ENCODE results near the gene GFOD2.

Gene GFOD2

GRCh38 chr16:67750466-67750865, 31.4 kb upstream of the GFOD2 start:
- Histone ChIP-seq H3K9me3 (ENCODE audit: insufficient read depth, low read depth, low read length) (no peaks in the 10 kb centered on the region), H3K27me3 (ENCODE audit: insufficient read depth, low read length, poor library complexity, severe bottlenecking) (no peaks in the 10 kb centered on the region), H2AFZ (ENCODE audit: low read length) (no peak overlapping the region), H3K36me3 (ENCODE audit: insufficient read depth, low read length) (peaks cover 19% of the 10 kb centered on the region; the same call in 1 of the 2 replicates), H3K9ac (ENCODE audit: low read depth, low read length, poor library complexity, severe bottlenecking) (no peak overlapping the region), H3K4me2 (ENCODE audit: low read depth, low read length, poor library complexity, severe bottlenecking) (no peak overlapping the region), H3F3A (ENCODE audit: low read depth) (no peaks in the 10 kb centered on the region), H3K4me3 (ENCODE audit: low read length, poor library complexity, severe bottlenecking) (no peak overlapping the region), H4K20me1 (ENCODE audit: insufficient read depth, low read length, poor library complexity, severe bottlenecking) (no peaks in the 10 kb centered on the region), H3K4me1 (ENCODE audit: insufficient read depth, low read length, poor library complexity, severe bottlenecking) (no peaks in the 10 kb centered on the region), H3K79me2 (ENCODE audit: insufficient read depth, low read length) (no peaks in the 10 kb centered on the region), H3K9me2 (replicated peaks; ENCODE audit: low read depth, low read length) (no peaks in the 10 kb centered on the region)
- TF ChIP-seq CTCF (conservative IDR thresholded peaks at IDR 0.05; ENCODE audit: low read length) (no peak), EZH2phosphoT487 (IDR thresholded peaks at IDR 0.05; ENCODE audit: borderline replicate concordance) (no peak)

GRCh38 chr16:67749436-67750078, 30.4 kb upstream of the GFOD2 start:
- H3K4me1 ChIP-seq (ENCODE audit: insufficient read depth, low read length, poor library complexity, severe bottlenecking), result no peaks in the 10 kb centered on the region
- no peak overlapping the region for H3K9ac ChIP-seq (ENCODE audit: low read depth, low read length, poor library complexity, severe bottlenecking)
- H3F3A ChIP-seq (ENCODE audit: low read depth), result no peaks in the 10 kb centered on the region
- H3K4me2 ChIP-seq (ENCODE audit: low read depth, low read length, poor library complexity, severe bottlenecking), result no peak overlapping the region
- TF ChIP-seq CTCF (conservative IDR thresholded peaks at IDR 0.05; ENCODE audit: low read length), result no peak
- no peak for TF ChIP-seq EZH2phosphoT487 (IDR thresholded peaks at IDR 0.05; ENCODE audit: borderline replicate concordance)
- peaks cover 19% of the 10 kb centered on the region; the same call in 1 of the 2 replicates for H3K36me3 ChIP-seq (ENCODE audit: insufficient read depth, low read length)
- no peaks in the 10 kb centered on the region for H3K27me3 ChIP-seq (ENCODE audit: insufficient read depth, low read length, poor library complexity, severe bottlenecking)
- H3K79me2 ChIP-seq (ENCODE audit: insufficient read depth, low read length), result no peaks in the 10 kb centered on the region
- H3K9me3 ChIP-seq (ENCODE audit: insufficient read depth, low read depth, low read length), result no peaks in the 10 kb centered on the region
- no peak overlapping the region for H3K4me3 ChIP-seq (ENCODE audit: low read length, poor library complexity, severe bottlenecking)
- no peaks in the 10 kb centered on the region for H4K20me1 ChIP-seq (ENCODE audit: insufficient read depth, low read length, poor library complexity, severe bottlenecking)
- H2AFZ ChIP-seq (ENCODE audit: low read length), result no peak overlapping the region
- no peaks in the 10 kb centered on the region for H3K9me2 ChIP-seq (replicated peaks; ENCODE audit: low read depth, low read length)

GRCh38 chr16:67748834-67749233, 29.7 kb upstream of the GFOD2 start:
- no peak overlapping the region for H3K4me3 ChIP-seq (ENCODE audit: low read length, poor library complexity, severe bottlenecking)
- peaks cover 26% of the 10 kb centered on the region; the same call in 1 of the 2 replicates for H3K36me3 ChIP-seq (ENCODE audit: insufficient read depth, low read length)
- no peaks in the 10 kb centered on the region for H4K20me1 ChIP-seq (ENCODE audit: insufficient read depth, low read length, poor library complexity, severe bottlenecking)
- no peak for TF ChIP-seq EZH2phosphoT487 (IDR thresholded peaks at IDR 0.05; ENCODE audit: borderline replicate concordance)
- TF ChIP-seq CTCF (conservative IDR thresholded peaks at IDR 0.05; ENCODE audit: low read length), result no peak
- H3K9me3 ChIP-seq (ENCODE audit: insufficient read depth, low read depth, low read length), result no peaks in the 10 kb centered on the region
- H3K27me3 ChIP-seq (ENCODE audit: insufficient read depth, low read length, poor library complexity, severe bottlenecking), result no peaks in the 10 kb centered on the region
- no peaks in the 10 kb centered on the region for H3F3A ChIP-seq (ENCODE audit: low read depth)
- no peaks in the 10 kb centered on the region for H3K79me2 ChIP-seq (ENCODE audit: insufficient read depth, low read length)
- no peak overlapping the region for H2AFZ ChIP-seq (ENCODE audit: low read length)
- H3K4me2 ChIP-seq (ENCODE audit: low read depth, low read length, poor library complexity, severe bottlenecking), result no peak overlapping the region
- H3K9ac ChIP-seq (ENCODE audit: low read depth, low read length, poor library complexity, severe bottlenecking), result no peak overlapping the region
- no peaks in the 10 kb centered on the region for H3K4me1 ChIP-seq (ENCODE audit: insufficient read depth, low read length, poor library complexity, severe bottlenecking)
- H3K9me2 ChIP-seq (replicated peaks; ENCODE audit: low read depth, low read length), result no peaks in the 10 kb centered on the region

Measured in Loucy (cell line).